GM18508 (cell line): ENCODE results near the gene DDX41.
A peak's percentile ranks its signal among the peaks of the same experiment; 100 is the strongest.
"Not testable (repeated sequence)": the region's sequence is repeated elsewhere in the genome, so short reads cannot be mapped to it uniquely, and the experiment has no call there.

Source experiments
- ATAC-seq: cut with Tn5 transposase; IDR thresholded peaks from one replicate; pipeline ENCODE4 v1.9.1; 2021; ENCODE audit warnings: moderate number of reproducible peaks; ENCODE audit not compliant: insufficient read depth, unreplicated experiment

Gene DDX41

GRCh38 chr5:177516601-177517568, at the start of gene DDX41:
DDX41 (minus strand) TSS chr5:177516961; CDS start chr5:177516945, 16 bp downstream.
- peak; percentile 66 for ATAC-seq

GRCh38 chr5:177565046-177565445, 48.3 kb upstream of the DDX41 start:
- ATAC-seq: no peak

- not testable (repeated sequence) for ATAC-seq
These were observed 42.7 kb upstream of the DDX41 start for GRCh38 chr5:177559446-177559941.

- ATAC-seq: no peak
These were observed 41.0 kb upstream of the DDX41 start for GRCh38 chr5:177557796-177558195.

- ATAC-seq: no peak
These were observed 40.4 kb upstream of the DDX41 start for GRCh38 chr5:177557041-177557647.

GRCh38 chr5:177555665-177556064, 38.9 kb upstream of the DDX41 start:
- ATAC-seq: no peak

- no peak for ATAC-seq
These were observed 38.5 kb upstream of the DDX41 start for GRCh38 chr5:177555228-177555627.

GRCh38 chr5:177554474-177555111, 37.8 kb upstream of the DDX41 start, which contains the start of gene FAM193B:
FAM193B (minus strand) TSS chr5:177554563; CDS start chr5:177554458, 105 bp downstream.
- peak; percentile 51 for ATAC-seq

- peak; percentile 10 for ATAC-seq
These were observed 37.1 kb upstream of the DDX41 start for GRCh38 chr5:177553671-177554429.

GRCh38 chr5:177552839-177553455, 36.2 kb upstream of the DDX41 start:
- ATAC-seq: no peak

GRCh38 chr5:177550122-177550521, 33.4 kb upstream of the DDX41 start:
- no peak for ATAC-seq

GRCh38 chr5:177548495-177548894, 31.7 kb upstream of the DDX41 start:
- ATAC-seq: no peak

- no peak for ATAC-seq
These were observed 31.0 kb upstream of the DDX41 start for GRCh38 chr5:177547736-177548135.

- no peak for ATAC-seq
These were observed 29.5 kb upstream of the DDX41 start for GRCh38 chr5:177546258-177546741.

- ATAC-seq: no peak
These were observed 28.9 kb upstream of the DDX41 start for GRCh38 chr5:177545487-177546257.

- ATAC-seq: no peak
These were observed 26.2 kb upstream of the DDX41 start for GRCh38 chr5:177542816-177543465.

- ATAC-seq: no peak
These were observed 23.7 kb upstream of the DDX41 start for GRCh38 chr5:177540438-177540837.

- ATAC-seq: no peak
These were observed 22.6 kb upstream of the DDX41 start for GRCh38 chr5:177539411-177539810.
